Skeletal muscle tissue (tissue), 4 donors: ENCODE results near the gene FKBP11. TPM values are rescaled to one million over a fixed set of nuclear protein-coding genes. Genes with fewer than 3 reads are reported as not detected.

Experiments used
- H3K27ac ChIP-seq: one replicate; pipeline ENCODE4 v1.7.0; 2013; ENCODE audit warnings: mild to moderate bottlenecking, low read depth, low read length, inconsistent platforms
- H3K27me3 ChIP-seq, 3 donors: one replicate each; pipeline ENCODE4 v1.7.0; 2013; ENCODE audit warnings: low read length in 3 of 3; ENCODE audit not compliant: control insufficient read depth in 3 of 3, insufficient read depth in 3 of 3
- H3K36me3 ChIP-seq, 3 donors: one replicate each; pipeline ENCODE4 v1.7.0; 2013; ENCODE audit warnings: low read length in 3 of 3; ENCODE audit not compliant: control insufficient read depth in 3 of 3, insufficient read depth in 3 of 3
- H3K4me1 ChIP-seq, 3 donors: one replicate each; pipeline ENCODE4 v1.7.0; 2013; ENCODE audit warnings: low read length in 3 of 3, mild to moderate bottlenecking in 3 of 3; ENCODE audit not compliant: control insufficient read depth in 3 of 3, insufficient read depth in 3 of 3
- H3K4me3 ChIP-seq, 3 donors: one replicate each; pipeline ENCODE4 v1.7.0; 2013; ENCODE audit warnings: low read length in 3 of 3
- H3K9ac ChIP-seq, 3 donors: one replicate each; pipeline ENCODE4 v1.7.0; 2013; ENCODE audit warnings: low read length in 3 of 3, mild to moderate bottlenecking in 3 of 3, moderate library complexity in 2 of 3, low read depth in 1 of 3
- H3K9me3 ChIP-seq, 3 donors: one replicate each; pipeline ENCODE4 v1.7.0; 2013; ENCODE audit warnings: low read length in 3 of 3; ENCODE audit not compliant: control insufficient read depth in 3 of 3
- total RNA-seq: library from RNA; depleted of rRNA; stranded (reverse); fragments of >200 nt; gene quantifications from one replicate; pipeline ENCODE4 v1.2.3, GENCODE V29; 2014
- donor health status: Osteomylitis.

The FKBP11 gene
- 5.7 TPM for total RNA-seq

DNA sequence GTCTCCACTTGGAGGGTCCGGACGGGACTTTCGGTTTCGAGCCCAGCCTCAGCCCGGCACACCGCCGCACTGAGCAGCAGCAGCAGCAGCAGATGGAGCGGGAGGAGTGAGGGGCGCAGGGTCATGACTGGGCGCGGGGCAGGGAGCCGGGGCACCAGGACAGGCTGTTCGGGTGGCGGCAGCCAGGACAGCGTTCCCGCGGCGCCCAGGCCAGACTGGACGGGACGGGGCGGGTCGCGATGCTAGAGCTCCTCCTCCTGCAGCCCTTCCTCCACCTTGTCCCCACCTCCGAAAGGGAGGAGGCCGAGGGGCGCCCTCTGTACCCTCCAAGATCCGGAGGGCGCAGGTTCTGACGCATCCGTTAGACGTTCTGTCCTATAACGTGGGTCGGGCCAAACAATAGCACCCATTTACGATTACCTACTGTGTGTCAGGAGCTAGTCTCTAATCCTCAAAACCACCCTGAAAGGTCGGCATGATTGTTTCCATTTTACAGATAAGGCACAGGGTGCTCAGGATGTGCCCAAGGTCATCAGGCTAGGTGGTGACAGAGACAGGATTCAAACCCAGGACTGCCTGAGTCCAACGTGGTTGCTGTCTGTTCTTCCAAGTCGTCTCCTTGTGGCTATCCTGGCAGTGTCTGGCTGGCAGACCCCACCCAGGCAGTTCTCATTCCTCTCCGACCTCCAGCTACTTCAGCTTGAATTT, at the start of gene FKBP11:
Gene FKBP11 (minus strand): TSS at position 189 of the 708 bp plus-strand sequence. CDS start 64 bp downstream, at position 125.
- Histone ChIP-seq H3K9ac (peak within 1 kb of the TSS; percentile 70 to 79 (median 77)), H3K36me3 (no peaks in the 10 kb centered on the region), H3K4me3 (peak within 1 kb of the TSS; percentile 68 to 83 (median 82)), H3K4me1 (peaks cover 9 to 13% (median 13%) of the 10 kb centered on the region in 3 donors), H3K9me3 (no peaks in the 10 kb centered on the region), H3K27ac (no peak within 1 kb of the TSS), H3K27me3 (peaks cover 0 to 6% (median 0%) of the 10 kb centered on the region in 3 donors)

DNA sequence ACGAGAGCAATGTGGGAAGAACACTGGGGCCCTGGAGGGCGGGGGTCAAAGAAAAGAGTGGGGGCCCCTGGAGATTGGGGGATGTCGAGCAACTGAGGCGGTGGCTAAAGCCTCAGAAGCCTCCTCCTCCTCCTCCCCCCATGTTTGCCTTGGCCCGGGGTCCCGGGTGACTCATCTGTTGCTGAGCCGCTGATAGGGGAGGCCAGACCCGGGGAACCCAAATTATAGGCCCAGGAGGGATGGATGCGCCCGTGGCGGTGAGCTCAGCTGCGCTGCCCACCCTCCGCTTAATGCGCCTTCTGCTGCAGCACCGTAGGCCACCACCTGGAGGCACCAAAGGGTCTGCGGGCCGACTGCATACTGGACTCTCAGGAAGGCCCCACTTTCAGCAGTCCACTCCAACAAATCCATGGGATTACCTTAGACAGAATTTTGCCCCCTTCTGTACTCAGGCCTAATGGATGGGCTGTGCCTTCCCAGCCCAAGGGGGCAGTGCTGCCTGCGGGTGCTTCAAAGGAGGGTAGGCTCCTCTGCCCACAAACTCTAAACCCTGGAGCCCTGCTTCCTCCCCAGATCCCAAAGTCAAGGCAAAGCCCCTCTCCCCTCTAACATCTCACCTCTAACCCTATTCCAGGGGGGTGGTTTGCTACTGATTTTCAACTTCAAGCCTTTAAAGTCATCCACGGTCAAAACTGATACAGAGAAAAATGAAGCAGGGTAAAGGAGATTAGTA, 48.8 kb upstream of the FKBP11 start:
- H3K4me3 ChIP-seq = no peak overlapping the region
- no peak overlapping the region for H3K27ac ChIP-seq
- no peak overlapping the region for H3K9ac ChIP-seq
- no peaks in the 10 kb centered on the region for H3K9me3 ChIP-seq
- peaks cover 19 to 30% (median 30%) of the 10 kb centered on the region in 3 donors for H3K4me1 ChIP-seq
- peaks cover 82 to 86% (median 85%) of the 10 kb centered on the region in 3 donors for H3K27me3 ChIP-seq
- H3K36me3 ChIP-seq = no peaks in the 10 kb centered on the region

DNA sequence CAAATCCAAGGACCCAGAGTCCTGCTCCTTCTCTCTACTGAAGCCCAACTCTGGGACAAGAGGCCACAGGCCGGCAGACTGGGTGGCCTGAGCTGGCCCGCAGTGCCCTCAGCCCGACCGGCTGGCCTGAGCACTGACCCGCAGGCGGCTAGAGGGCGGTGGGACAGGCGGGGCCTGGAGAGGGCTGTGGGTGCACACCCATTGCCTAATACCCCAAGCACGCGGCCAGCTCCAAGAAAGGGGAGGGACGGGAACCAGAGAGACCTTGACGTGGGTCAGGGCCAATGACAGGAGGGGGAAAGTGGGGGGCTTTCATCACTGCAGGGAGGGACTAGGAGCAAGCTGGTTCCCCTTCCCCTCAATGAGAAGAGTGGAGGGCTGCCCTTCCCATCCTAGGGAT, 48.2 kb upstream of the FKBP11 start:
- H3K9ac ChIP-seq = no peak overlapping the region
- H3K4me3 ChIP-seq = no peak overlapping the region
- peaks cover 78 to 83% (median 80%) of the 10 kb centered on the region in 3 donors for H3K27me3 ChIP-seq
- H3K36me3 ChIP-seq = no peaks in the 10 kb centered on the region
- peaks cover 13 to 24% (median 24%) of the 10 kb centered on the region in 3 donors for H3K4me1 ChIP-seq
- H3K9me3 ChIP-seq = no peaks in the 10 kb centered on the region
- H3K27ac ChIP-seq = no peak overlapping the region

DNA sequence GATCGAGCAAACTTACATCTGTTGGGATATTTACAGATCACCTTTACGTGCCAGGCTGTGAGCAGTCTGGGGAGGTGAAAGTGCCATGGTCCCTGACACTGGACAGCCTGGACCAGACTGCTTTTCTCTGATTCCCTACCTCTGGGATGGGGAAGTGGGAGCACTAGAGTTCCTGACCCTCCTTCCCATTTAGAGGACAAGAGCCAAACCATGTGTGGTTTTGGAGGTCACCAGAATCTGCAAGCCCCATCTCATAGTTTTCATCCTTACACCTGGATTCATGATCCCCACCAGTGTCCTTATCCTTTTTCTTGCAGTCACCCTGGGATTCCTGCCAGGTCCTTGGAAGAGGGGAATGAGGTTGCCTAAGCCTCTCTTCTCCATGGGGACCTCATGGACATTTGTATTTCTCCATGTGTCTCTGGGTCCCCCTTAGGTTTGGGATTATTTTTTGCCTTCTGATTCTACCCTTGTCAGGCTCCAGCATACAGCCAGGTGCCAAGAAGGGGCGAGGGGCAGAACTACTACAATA, 47.7 kb upstream of the FKBP11 start:
- H3K27me3 ChIP-seq = peaks cover 75 to 81% (median 76%) of the 10 kb centered on the region in 3 donors
- H3K27ac ChIP-seq = no peak overlapping the region
- H3K36me3 ChIP-seq = no peaks in the 10 kb centered on the region
- no peak overlapping the region for H3K4me3 ChIP-seq
- H3K9me3 ChIP-seq = no peaks in the 10 kb centered on the region
- H3K4me1 ChIP-seq = peaks cover 11 to 20% (median 20%) of the 10 kb centered on the region in 3 donors
- no peak overlapping the region for H3K9ac ChIP-seq

- H3K4me3 ChIP-seq = peak overlapping the region in 1 of 3 donors; percentile 40
- H3K9ac ChIP-seq = no peak overlapping the region
These were observed 47.1 kb upstream of the FKBP11 start for GRCh38 chr12:48972213-48972951.

GRCh38 chr12:48970702-48971334, 45.5 kb upstream of the FKBP11 start:
- peaks cover 59 to 70% (median 61%) of the 10 kb centered on the region in 3 donors for H3K27me3 ChIP-seq
- H3K9ac ChIP-seq = peak overlapping the region in 1 of 3 donors; percentile 50
- peaks cover 11 to 20% (median 12%) of the 10 kb centered on the region in 3 donors for H3K4me1 ChIP-seq
- no peaks in the 10 kb centered on the region for H3K9me3 ChIP-seq
- no peak overlapping the region for H3K27ac ChIP-seq
- H3K4me3 ChIP-seq = peak overlapping the region in 2 of 3 donors; percentile 40 to 49
- H3K36me3 ChIP-seq = no peaks in the 10 kb centered on the region

More at GRCh38 chr12:48972213-48972951, 47.1 kb upstream of the FKBP11 start:
- Histone ChIP-seq H3K4me1 (peaks cover 11 to 20% (median 14%) of the 10 kb centered on the region in 3 donors), H3K27me3 (peaks cover 68 to 76% (median 72%) of the 10 kb centered on the region in 3 donors), H3K36me3 (no peaks in the 10 kb centered on the region), H3K9me3 (no peaks in the 10 kb centered on the region), H3K27ac (no peak overlapping the region)

GRCh38 chr12:48969833-48970701, 44.8 kb upstream of the FKBP11 start:
- Histone ChIP-seq H3K4me3 (peak overlapping the region in 2 of 3 donors; percentile 38 to 45), H3K36me3 (no peaks in the 10 kb centered on the region), H3K27me3 (peaks cover 54 to 66% (median 56%) of the 10 kb centered on the region in 3 donors), H3K9me3 (no peaks in the 10 kb centered on the region), H3K9ac (peak overlapping the region in 1 of 3 donors; percentile 25), H3K27ac (no peak overlapping the region), H3K4me1 (peaks cover 11 to 20% (median 12%) of the 10 kb centered on the region in 3 donors)

DNA sequence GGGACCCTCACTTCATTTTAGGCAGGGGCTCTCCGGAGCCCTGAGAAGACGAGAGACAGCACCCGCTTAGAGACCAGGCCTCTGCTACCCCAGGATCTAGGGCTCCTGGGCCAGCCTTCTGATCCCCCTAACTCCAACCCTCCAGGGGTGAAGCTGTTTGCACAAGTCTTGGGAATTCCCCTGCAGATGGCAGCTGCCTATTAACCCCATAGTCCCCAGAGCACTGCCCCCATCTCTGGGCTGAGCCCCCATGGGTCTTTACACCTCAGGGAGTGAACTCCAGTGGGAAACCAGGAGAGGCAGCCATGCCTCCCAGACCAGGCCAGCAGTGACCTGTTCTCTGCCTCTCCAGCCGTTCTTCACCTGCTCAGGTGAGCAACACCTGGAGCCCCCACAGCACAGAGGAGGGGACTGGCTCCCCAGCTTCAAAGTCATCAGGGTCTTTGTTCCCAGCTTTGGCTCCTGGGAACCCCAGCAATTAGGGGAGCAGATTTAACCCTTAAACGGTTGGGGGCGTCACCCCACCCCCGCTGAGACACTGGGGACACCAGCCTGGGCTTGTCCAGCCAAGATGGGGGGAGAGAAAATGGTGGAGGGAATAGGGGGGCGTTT, 44.0 kb upstream of the FKBP11 start:
- peaks cover 50 to 61% (median 53%) of the 10 kb centered on the region in 3 donors for H3K27me3 ChIP-seq
- H3K36me3 ChIP-seq = no peaks in the 10 kb centered on the region
- no peak overlapping the region for H3K27ac ChIP-seq
- H3K4me1 ChIP-seq = peaks cover 11 to 20% (median 12%) of the 10 kb centered on the region in 3 donors
- no peak overlapping the region for H3K4me3 ChIP-seq
- no peaks in the 10 kb centered on the region for H3K9me3 ChIP-seq
- H3K9ac ChIP-seq = no peak overlapping the region
